ENCODE data around the gene GOLGA8G.
"Not testable (repeated sequence)": the region's sequence is repeated elsewhere in the genome, so short reads cannot be mapped to it uniquely, and the experiment has no call there.

GRCh38 chr15:28515208-28515607 is 17.6 kb downstream of the GOLGA8G start:
- not testable (repeated sequence) for TF ChIP-seq CTCF, POLR2A (IDR thresholded peaks at IDR 0.05)

All from adrenal gland (tissue), 5 donors.